HG03139 (cell line): Measurements from ENCODE around the gene CCBE1.
"Not testable (repeated sequence)": the region's sequence is repeated elsewhere in the genome, so short reads cannot be mapped to it uniquely, and the experiment has no call there.

Source experiments
- ATAC-seq: cut with Tn5 transposase; IDR thresholded peaks from one replicate; pipeline ENCODE4 v1.9.1; 2021; ENCODE audit not compliant: unreplicated experiment

The CCBE1 gene

GRCh38 chr18:59697236-59697932, at the start of gene CCBE1:
CCBE1 (minus strand) TSS chr18:59697423.
- peak; percentile 67 for ATAC-seq

DNA sequence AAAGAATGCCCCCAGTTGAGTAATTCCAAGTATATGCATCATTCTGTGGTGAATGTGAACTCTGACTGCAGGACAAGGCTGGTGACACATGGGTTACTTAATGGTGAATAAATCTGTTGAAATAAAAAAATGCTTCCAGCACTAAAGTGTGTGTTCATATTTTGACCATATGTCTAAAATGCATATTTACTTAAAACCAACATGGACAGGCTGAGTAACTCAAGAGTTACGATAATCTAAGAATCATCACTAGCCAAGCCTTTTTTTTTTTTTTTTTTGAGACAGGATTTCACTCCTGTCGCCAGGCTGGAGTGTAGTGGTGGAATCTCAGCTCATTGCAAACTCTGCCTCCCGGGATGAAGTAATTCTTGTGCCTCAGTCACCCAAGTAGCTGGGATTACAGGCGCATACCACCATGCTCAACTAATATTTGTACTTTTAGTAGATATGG, 47.1 kb upstream of the CCBE1 start:
- ATAC-seq = no peak

DNA sequence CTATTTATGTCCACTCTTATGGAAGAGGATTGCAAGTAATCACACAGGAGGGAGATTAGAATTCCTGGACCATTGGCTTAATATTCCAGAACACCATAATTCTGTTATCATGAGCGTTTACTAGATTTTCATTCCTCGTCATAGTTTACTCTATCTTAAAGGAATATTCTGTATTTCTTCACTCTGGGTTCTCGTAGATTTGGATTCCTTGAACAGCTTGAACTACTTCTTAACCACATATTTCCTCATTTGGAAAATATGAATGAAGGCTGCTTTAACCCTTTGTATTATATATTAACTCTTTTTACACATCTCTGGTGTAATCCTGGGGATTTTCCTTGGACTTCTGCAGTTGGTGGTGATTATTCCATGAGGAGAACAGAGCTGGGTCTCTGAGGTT, 46.3 kb upstream of the CCBE1 start:
- no peak for ATAC-seq

DNA sequence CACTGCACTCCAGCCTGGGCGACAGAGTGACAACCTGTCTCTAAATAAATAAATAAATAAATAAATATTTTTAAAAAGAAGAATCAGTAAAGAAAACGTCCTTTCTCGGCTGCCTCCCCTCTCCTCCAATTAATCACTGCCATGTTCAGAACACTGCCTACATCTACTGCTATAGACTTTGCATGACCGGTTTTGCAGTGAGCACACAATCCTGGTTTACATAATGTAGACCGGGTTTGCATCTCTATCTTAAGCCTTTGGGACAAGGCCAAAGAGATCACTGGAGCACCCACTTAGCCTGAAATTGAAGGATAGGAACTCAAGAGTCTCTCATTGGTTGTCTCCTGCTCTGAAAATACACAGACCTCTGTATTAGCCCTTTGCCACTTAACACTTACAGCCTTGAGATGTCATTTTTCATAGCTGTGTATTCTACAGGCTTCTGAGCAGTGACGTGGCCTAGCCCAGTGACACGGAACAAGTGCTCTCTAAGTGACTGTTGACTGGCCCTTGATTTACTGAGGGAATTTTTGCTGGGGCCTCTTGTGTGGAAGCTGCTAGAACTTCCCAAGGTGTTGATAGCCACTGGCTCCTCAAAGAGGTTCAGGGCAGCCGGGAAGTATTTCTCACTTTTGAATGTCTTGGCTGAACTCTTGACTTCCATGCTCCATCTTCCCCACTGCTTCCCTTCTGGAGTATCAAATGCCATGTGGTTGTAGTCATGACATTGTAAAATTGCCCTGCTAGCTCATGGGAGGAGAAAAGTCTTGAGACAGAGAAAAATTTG, 45.3 kb upstream of the CCBE1 start:
- no peak for ATAC-seq

GRCh38 chr18:59740141-59740540, 42.9 kb upstream of the CCBE1 start:
- no peak for ATAC-seq

DNA sequence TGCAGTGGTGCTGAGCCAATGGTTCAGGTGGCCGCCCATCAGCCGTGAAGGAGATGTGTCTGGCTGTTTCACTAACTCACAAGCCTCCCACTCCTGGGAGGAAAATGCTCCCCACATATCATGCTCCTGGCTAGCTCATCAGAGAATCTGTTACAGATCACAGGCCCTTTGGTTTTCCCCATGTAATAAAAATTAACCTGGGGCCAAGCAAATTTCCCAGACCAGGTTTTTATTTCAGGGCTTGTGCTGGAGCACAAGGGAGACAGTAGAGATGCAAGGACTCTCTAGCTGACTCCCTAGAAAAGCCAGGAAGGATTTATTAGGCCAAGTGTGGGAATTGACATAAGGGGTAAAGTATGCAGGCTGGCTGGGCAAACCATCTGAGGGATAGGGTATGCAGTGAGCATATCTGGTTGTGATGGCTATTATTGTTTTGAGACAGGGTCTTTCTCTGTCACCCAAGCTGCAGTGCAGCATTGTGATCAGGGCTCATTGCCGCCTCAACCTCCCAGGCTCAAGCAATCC, 40.6 kb upstream of the CCBE1 start:
- ATAC-seq = no peak

DNA sequence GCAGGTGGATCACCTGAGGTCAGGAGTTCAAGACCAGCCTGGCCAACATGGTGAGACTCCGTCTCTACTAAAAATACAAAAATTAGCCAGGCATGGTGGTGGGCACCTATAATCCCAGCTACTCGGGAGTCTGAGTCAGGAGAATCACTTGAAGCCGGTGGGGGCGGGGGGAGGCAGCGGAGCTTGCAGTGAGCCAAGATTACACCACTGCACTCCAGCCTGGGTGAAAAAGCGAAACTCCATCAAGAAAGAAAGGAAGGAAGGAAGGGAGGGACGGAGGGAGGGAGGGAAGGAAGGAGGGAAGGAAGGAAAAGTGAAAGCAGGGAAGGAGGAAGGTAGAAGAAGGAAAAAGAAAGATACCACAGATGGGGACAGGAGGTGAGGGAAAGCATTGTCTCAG, 40.1 kb upstream of the CCBE1 start:
- ATAC-seq = not testable (repeated sequence)

DNA sequence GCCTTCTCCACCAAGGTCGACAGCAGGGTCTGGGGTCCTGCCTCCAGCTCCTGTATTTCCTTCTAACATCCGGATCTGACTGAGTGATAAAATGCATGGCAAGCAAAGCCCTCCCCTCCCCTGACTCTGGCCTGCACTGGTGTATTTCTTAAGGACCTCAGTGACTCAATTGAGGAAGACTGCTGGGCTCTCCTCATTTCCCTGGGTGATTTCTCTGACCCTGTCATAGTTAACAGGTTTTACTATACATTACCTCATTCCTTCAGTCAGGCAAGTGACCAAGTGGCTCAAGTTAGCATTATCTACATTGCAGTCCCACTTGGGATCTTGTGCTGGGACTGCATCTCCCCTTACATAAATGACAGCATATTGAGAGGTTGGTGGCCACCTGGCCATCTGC, 38.8 kb upstream of the CCBE1 start:
- no peak for ATAC-seq

DNA sequence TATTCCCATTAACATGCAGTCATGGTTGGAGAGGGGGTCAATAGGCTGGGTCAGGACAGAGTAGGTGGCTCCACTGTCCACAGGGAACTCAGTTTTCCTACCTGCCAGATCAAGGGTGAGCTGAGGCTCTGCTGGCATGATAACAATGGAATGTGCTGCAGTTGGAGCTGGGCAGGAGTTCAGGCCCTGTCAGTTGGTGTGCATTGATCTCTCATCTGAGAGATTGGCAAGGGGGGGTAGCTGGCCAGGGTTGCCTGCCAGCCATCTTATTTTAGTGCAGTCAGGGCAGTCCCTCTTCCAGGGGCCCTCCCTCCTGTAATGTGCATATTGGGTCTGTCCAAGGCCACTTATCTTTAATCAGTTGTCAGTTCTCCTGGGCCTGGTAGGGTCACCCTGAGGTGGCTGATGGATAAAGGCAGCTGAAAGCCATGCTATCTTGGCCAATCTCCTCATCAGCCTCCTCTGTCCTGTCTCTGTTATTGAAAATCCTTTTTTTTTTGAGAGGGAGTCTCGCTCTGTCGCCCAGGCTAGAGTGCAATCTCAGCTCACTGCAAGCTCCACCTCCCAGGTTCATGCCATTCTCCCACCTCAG, 38.1 kb upstream of the CCBE1 start:
- no peak for ATAC-seq

DNA sequence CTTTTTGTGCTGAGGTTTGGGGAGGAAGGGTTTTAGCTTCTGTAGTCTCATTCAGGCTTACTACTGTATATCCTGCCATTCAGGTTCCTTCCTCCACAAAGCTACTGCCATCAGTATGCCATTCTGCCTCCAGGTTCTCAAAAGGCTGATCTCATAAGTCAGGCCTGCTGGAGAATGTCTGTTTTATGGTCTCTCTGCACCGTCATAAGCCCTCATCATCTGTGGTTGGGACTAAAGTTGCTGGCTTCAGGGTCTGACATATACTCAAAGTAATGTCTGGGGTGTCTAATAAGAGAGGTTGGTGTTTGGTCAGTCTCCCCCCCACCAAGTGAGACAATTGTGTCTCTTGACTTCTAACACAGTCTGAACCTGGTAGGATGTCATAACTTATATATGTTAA, 36.2 kb upstream of the CCBE1 start:
- no peak for ATAC-seq

GRCh38 chr18:59730896-59731295, 33.7 kb upstream of the CCBE1 start:
- ATAC-seq = no peak

GRCh38 chr18:59729781-59730180, 32.6 kb upstream of the CCBE1 start:
- ATAC-seq = no peak

GRCh38 chr18:59728816-59729215, 31.6 kb upstream of the CCBE1 start:
- ATAC-seq = no peak

GRCh38 chr18:59725142-59725541, 27.9 kb upstream of the CCBE1 start:
- ATAC-seq = no peak

- ATAC-seq = no peak
Observed at GRCh38 chr18:59724103-59724502, 26.9 kb upstream of the CCBE1 start.

DNA sequence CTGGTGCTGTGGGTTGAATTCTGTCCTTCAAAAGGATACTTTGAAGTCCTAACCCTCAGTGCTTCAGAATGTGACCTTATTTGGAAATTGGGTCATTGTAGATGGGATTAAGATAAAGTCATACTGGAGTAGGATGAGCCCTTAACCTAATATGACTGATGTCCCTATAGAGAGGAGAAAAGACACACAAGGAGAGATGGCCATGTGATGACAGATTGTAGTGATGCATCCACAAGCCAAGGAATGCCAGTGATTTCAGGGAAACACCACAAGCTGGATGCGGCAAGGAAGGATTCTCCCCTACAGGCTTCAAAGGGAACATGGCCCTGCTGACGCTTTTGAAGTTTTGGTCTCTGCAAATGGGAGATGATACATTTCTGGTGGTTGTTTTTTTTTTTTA, 24.7 kb upstream of the CCBE1 start:
- no peak for ATAC-seq

DNA sequence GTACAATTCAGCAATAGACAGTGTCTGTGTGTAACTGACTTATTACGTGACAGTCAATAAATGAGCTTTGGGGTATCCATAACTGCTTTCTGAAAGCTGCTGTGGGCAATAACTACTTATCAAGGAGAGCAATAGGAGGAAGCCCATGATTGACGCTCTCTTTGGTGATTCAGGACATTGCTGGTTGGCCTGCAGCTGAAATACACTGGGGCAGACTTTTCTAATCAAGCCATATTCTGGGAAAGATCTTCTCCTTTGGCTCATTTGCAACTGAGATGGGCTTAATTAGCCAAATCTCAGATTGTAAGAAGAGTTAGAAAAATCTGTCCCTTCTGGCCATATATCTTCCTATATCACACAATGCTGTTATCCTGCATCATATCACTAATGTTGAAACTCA, 24.0 kb upstream of the CCBE1 start:
- no peak for ATAC-seq

DNA sequence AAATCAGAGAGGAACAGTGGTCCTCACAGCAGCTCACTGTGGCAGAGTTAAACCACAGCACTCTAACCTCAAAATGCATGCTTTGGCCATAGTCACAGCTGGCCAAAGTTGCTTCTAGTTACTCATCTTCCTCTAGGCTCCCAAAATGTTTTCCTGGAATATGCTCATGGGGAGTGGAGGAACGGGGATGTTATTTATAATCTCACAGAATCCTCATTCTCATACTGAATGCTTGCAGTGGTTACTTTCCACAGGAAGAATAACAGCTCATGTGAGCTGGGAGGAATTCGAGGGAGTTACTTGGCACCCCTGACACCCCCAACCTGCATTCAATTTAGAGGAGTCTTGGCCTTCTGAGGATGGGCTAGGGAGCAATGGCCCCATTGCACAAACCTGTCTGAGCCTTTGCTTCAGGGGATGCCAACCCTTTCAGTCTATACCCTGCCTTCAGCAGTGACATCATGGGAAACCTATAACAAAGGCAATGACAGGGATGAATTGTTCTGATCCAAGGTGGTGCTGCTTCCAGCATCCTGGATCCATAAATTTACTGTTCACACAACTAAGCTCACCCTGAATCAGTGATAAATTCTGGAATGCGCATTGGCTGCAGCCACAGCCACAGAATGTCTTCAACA, 22.4 kb upstream of the CCBE1 start:
- ATAC-seq = no peak

DNA sequence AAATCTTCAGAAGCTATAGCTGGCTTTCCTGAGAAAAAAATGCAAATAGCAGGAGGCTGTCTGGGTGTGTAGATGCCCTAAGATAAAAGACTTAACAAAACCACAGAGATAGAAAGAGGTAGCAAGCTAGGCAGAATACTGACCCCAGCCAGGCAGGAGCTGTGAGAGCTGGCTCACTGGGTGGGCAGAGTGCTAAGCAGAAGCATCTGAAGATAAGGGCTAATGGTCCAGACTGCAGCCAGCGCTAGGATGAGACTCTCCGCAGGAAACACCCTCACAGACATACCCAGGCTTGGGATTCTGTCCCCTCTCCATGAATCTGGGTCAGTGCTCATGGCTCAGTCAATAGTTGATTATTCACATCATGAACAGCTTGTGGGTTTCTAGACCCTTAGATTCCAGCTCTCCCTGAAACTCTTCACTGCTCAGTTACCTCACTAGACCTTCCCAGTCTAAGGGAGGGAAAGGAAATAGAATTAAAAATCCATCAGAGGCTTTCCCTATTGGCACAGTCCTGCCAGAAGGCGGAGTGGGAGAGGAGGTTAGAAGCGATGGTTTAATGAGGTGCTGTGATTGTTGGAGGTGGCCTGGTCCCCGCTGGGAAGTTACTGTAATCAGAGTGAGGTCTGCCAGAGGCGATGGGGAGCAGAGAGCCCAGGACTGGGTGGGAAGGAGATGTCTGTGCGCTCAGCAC, 21.4 kb upstream of the CCBE1 start:
- ATAC-seq = no peak

DNA sequence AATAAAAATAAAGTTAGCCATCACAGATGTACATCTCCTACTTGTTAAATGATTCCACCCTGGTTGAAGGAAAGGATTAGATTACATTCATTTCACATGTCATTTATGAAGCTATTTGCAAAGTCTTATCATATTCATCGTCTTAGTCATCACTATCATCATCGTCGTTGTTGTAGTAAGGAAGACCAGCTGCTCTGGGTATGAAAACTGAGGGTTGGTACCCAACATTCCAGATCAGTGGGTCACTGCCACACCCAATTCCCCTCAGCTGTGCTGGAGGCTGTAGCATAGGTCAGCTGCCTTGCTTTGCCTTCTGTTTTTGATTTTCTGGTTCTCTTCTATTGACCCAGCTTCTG, 20.9 kb upstream of the CCBE1 start:
- no peak for ATAC-seq

GRCh38 chr18:59717291-59717690, 20.1 kb upstream of the CCBE1 start:
- ATAC-seq = no peak
